ENCODE results near the gene RALGPS1.

Gene RALGPS1

GRCh38 chr9:127102788-127103187 lies 188.2 kb downstream of the RALGPS1 start:
- DNase-seq (ENCODE audit: low read depth in 1 of 2, low spot score in 1 of 2) = no peak
- Histone ChIP-seq H3K27ac (replicated peaks) (no peak overlapping the region), H3K27me3 (ENCODE audit: insufficient read depth, poor library complexity, severe bottlenecking) (no peaks in the 10 kb centered on the region), H3K4me3 (replicated peaks; ENCODE audit: insufficient read depth, low read length) (no peak overlapping the region)
- TF ChIP-seq SPI1 (IDR thresholded peaks at IDR 0.05; ENCODE audit: borderline replicate concordance, low read depth) (no peak), GABPA (IDR thresholded peaks at IDR 0.05; ENCODE audit: low read depth) (no peak), POLR2AphosphoS5 (IDR thresholded peaks at IDR 0.05; ENCODE audit: low read depth) (no peak)
- TF ChIP-seq, protein P1, sequence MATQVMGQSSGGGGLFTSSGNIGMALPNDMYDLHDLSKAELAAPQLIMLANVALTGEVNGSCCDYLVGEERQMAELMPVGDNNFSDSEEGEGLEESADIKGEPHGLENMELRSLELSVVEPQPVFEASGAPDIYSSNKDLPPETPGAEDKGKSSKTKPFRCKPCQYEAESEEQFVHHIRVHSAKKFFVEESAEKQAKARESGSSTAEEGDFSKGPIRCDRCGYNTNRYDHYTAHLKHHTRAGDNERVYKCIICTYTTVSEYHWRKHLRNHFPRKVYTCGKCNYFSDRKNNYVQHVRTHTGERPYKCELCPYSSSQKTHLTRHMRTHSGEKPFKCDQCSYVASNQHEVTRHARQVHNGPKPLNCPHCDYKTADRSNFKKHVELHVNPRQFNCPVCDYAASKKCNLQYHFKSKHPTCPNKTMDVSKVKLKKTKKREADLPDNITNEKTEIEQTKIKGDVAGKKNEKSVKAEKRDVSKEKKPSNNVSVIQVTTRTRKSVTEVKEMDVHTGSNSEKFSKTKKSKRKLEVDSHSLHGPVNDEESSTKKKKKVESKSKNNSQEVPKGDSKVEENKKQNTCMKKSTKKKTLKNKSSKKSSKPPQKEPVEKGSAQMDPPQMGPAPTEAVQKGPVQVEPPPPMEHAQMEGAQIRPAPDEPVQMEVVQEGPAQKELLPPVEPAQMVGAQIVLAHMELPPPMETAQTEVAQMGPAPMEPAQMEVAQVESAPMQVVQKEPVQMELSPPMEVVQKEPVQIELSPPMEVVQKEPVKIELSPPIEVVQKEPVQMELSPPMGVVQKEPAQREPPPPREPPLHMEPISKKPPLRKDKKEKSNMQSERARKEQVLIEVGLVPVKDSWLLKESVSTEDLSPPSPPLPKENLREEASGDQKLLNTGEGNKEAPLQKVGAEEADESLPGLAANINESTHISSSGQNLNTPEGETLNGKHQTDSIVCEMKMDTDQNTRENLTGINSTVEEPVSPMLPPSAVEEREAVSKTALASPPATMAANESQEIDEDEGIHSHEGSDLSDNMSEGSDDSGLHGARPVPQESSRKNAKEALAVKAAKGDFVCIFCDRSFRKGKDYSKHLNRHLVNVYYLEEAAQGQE (IDR thresholded peaks at IDR 0.05; ENCODE audit: insufficient replicate concordance, low read depth) = no peak
- TF ChIP-seq, protein P2, sequence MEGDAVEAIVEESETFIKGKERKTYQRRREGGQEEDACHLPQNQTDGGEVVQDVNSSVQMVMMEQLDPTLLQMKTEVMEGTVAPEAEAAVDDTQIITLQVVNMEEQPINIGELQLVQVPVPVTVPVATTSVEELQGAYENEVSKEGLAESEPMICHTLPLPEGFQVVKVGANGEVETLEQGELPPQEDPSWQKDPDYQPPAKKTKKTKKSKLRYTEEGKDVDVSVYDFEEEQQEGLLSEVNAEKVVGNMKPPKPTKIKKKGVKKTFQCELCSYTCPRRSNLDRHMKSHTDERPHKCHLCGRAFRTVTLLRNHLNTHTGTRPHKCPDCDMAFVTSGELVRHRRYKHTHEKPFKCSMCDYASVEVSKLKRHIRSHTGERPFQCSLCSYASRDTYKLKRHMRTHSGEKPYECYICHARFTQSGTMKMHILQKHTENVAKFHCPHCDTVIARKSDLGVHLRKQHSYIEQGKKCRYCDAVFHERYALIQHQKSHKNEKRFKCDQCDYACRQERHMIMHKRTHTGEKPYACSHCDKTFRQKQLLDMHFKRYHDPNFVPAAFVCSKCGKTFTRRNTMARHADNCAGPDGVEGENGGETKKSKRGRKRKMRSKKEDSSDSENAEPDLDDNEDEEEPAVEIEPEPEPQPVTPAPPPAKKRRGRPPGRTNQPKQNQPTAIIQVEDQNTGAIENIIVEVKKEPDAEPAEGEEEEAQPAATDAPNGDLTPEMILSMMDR (IDR thresholded peaks at IDR 0.05; ENCODE audit: insufficient read depth, low read length) = no peak

DNA sequence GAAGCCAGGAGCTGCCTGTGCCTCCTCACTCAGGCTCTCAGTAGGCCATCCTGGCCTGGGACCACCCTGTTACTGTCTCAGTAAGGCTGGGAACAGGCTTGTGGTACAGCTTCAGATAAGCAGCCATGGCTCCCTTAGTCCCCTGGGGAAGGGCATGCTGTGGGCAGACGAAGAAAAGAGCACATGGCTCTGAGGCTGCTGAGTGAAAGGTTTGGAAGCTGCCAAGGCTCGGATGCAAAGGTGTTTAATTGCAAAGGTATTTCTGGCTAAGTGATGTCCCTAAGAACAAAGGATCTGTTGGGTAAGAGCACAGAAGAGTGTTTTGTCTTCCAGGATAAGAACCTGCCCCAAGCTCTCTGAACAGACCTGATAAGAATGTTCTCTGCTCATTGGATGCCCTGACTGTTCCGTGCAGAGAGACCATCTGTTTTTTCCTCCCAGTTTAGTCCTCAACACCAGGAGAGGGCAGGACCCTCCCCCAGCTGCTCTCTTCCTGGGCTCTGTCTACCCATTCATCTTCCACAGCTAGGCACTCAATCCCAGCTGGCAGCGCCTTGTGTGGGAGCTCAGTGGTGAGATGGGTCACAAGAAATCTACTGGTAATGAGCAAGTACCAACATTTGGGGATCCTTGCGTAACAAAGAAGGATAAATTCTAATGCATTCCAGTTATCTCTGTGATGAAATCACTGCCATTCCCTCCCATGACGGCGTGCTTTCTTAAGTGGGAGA lies 190.2 kb downstream of the RALGPS1 start:
- DNase-seq (ENCODE audit: low read depth in 1 of 2, low spot score in 1 of 2) = no peak
- TF ChIP-seq, protein P1 (IDR thresholded peaks at IDR 0.05; ENCODE audit: insufficient replicate concordance, low read depth) = no peak
- TF ChIP-seq SPI1 (IDR thresholded peaks at IDR 0.05; ENCODE audit: borderline replicate concordance, low read depth) (no peak), POLR2AphosphoS5 (IDR thresholded peaks at IDR 0.05; ENCODE audit: low read depth) (no peak), GABPA (IDR thresholded peaks at IDR 0.05; ENCODE audit: low read depth) (no peak)
- TF ChIP-seq, protein P2 (IDR thresholded peaks at IDR 0.05; ENCODE audit: insufficient read depth, low read length) = no peak
- no peaks in the 10 kb centered on the region for H3K27me3 ChIP-seq (ENCODE audit: insufficient read depth, poor library complexity, severe bottlenecking)

GRCh38 chr9:127105805-127106465 lies 191.4 kb downstream of the RALGPS1 start:
- no peak overlapping the region for H3K4me3 ChIP-seq (replicated peaks; ENCODE audit: insufficient read depth, low read length)
- H3K27me3 ChIP-seq (ENCODE audit: insufficient read depth, poor library complexity, severe bottlenecking) = no peaks in the 10 kb centered on the region
- no peak for DNase-seq (ENCODE audit: low read depth in 1 of 2, low spot score in 1 of 2)
- no peak for TF ChIP-seq GABPA (IDR thresholded peaks at IDR 0.05; ENCODE audit: low read depth)
- TF ChIP-seq, protein P2 (IDR thresholded peaks at IDR 0.05; ENCODE audit: insufficient read depth, low read length) = no peak
- TF ChIP-seq, protein P1 (IDR thresholded peaks at IDR 0.05; ENCODE audit: insufficient replicate concordance, low read depth) = no peak
- no peak for TF ChIP-seq POLR2AphosphoS5 (IDR thresholded peaks at IDR 0.05; ENCODE audit: low read depth)
- no peak for TF ChIP-seq SPI1 (IDR thresholded peaks at IDR 0.05; ENCODE audit: borderline replicate concordance, low read depth)
- H3K27ac ChIP-seq (replicated peaks) = no peak overlapping the region

More for the DNA sequence above, 190.2 kb downstream of the RALGPS1 start:
- Histone ChIP-seq H3K4me3 (replicated peaks; ENCODE audit: insufficient read depth, low read length) (no peak overlapping the region), H3K27ac (replicated peaks) (no peak overlapping the region)
